Astrocyte of the hippocampus (primary cell): ENCODE measurements around the gene FGD3.
"Not testable (repeated sequence)": the region's sequence is repeated elsewhere in the genome, so short reads cannot be mapped to it uniquely, and the experiment has no call there.

Experiments used
- DNase-seq: peaks from one replicate; pipeline ENCODE4 v3.0.0; 2011; ENCODE audit warnings: low read depth, low spot score

FGD3 gene

DNA sequence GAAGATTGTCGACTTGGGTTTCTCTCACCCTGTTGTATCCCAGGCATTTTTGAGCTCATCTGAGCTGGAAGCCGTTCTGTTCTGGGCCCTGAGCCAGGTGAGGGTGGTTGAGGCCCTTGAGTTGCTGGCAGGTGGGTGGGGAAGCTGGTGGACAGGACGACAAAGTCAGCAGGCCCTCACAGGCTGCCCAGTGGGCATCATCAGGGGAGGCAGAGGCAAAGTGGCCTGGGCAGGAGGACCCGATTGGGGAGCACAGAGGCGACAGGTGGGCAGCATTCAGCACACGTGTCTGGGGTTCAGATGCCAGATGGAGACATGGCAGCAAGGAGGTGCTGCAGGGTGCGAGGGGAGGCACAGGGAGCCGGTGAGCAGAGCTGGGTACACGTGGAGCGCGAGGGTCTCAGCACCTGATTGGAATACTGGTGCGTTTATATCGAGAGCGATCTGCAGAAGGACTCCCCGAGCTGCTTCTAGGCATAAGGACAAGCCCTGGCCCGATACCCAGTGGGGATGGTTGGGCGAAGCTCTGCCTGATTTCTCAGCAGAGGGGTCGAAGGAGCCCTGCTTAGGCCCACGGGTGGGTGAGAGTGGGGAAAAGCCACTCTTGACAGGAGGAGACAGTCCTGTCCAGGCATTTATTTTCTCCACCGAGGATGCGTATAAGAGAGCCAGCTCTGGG, 62.2 kb downstream of the FGD3 start:
- DNase-seq: peak; percentile 32

DNA sequence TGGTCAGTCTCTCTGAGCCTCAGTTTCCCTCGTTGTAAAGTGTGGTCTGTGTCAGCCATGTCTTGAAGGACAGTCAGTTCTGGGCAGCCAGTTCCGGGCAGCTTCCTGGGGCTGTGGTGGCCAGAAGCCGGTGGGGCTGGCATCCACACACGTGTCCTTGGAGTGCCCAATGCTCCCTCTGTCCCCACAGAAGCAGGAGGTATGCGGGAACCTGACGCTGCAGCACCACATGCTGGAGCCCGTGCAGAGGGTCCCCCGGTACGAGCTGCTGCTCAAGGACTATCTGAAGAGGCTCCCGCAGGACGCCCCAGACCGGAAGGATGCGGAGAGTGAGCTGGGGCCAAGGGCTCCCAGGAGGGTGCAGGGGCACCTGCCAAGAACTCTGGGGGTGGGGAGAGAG, 62.7 kb downstream of the FGD3 start:
- no peak for DNase-seq

DNA sequence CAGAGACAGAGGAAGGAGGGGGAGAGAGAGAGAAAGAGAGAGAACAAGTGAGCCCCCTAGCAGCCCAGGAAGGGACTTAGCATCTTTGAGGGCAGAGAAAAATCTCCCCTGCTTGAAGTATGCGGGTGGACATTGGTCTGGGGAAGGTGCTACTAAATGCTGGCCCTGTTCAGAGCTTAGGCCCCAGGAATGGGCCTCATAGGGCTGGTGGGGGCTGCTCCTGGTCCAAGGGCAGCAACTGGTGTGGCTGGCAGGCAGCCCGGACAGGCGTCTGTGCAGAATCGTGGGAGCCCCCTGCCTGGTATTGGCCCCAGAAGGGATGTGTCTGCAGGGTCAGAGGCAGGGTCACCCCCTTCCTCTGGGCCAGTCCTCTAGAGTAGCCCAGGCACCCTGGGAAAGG, 63.4 kb downstream of the FGD3 start:
- DNase-seq: no peak

DNA sequence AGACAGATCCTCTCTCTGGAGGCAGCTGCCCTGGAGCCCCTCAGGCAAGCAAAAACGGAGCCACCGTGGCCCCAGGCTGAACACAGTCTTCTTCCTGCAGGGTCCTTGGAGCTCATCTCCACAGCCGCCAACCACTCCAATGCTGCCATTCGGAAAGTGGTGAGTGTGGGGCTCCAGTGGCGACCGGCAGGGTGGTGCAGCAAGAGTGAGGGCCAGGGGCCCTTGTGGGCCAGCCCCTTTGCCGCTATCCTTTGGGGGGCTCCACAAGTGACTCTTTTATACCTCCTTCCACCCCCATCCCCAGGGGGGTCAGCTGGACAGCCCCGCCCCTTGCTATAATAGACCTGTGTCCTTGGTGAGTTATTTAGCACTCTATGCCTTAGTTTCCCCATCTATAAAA, 63.8 kb downstream of the FGD3 start:
- no peak for DNase-seq

DNA sequence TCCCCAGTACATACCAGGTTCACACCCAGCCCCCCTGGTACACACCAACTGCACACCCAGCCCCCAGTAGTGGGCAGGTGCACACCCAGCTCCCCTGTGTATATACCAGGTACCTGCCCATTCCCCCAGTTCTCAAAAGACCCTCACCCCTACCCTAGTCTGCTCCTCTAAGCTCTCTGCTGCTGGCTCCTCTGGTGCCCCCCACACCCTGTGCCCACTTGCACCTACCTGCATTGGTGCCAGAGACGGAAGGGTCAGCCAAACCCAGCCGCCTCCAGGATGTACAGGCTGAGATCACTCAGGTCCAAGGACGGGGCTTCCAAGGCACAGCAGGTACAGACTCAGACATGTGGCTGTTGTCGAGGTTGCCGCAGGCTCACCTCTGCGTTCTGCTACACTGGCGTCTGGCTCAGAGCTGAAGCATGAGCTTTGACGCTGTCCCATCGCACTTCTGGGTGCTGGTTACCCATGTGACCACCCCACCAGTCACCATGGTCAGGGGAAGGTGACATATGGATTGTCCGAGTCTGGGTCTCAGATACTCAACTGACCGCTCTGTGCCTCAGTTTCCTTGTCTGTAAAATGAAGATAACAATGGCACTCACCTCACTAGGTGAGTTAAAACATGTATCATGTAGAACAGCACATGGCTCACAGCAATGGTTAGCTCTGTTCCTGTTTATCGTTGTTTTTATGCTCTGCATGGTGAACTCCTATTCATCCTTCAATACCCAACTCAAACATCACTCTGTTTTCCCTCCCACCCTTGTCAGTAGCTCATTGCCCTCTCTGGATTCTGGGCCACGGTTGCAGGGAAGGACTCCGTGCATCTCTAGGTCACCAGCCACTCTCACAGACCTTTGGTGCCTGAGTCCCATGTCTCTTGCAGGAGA, 65.9 kb downstream of the FGD3 start:
- no peak for DNase-seq

DNA sequence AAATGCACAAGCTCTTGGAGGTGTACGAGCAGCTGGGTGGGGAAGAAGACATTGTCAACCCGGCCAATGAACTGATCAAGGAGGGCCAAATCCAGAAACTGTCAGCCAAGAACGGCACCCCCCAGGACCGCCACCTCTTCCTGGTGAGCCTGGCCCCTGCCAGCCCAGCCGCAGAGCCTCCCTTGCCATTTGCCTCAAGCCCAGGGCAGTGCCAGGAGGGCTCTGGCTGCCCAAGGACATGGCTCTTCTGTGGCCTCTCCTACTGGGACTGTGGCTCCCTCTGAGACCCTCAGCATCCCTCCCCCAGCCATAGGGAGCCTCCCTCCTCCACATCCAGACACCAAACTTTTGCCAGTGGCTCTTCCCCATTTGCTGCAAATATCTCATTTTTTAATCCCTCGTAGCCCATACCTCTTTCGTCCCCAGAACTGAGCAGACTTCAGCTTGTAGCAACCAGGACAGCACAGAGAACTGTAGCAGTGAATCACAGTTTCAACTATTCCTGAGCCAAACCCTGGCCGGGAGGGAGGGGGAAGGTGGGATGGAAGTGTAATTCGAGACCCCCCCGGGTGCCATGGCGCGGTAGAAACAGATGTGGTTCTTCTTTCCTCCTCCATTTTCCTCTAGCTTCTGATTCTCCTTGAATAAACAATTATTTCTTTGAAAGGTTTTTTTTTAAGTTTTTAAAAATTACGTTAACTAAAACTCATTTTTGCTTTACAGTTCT, 66.7 kb downstream of the FGD3 start:
- no peak for DNase-seq

DNA sequence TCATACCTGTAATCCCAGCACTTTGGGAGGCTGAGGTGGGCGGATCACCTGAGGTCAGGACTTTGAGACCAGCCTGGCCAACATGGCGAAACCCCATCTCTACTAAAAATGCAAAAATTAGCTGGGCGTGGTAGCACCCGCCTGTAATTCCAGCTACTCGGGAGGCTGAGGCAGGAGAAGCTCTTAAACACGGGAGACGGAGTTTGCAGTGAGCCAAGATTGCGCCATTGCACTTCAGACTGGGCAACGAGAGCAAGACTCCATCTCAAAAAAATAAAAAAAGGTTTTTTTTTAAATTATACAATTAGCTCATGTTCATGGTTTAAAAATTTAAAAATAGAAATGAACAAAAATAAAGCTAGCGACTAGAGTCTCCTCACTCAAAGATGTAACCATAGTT, 67.9 kb downstream of the FGD3 start:
- not testable (repeated sequence) for DNase-seq

DNA sequence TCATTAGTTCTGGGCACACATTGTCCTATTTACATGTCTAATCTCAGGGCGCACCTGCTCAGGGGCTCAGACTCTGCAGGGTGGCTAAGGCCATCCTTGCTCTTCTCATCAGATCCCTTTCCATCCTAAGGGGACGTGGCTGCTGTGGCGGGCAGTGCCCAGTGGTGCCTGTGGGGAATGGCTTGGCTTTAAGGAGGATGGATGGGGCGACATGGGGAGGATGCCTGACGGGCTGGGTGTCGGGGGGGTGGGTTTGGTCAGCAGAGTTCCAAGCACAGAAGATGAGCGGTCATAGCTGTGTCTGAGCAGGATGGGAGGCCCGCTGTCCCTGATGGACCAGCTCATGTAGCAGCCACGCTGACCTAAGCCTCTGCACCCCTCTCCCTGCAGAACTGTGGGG, 70.3 kb downstream of the FGD3 start:
- no peak for DNase-seq

DNA sequence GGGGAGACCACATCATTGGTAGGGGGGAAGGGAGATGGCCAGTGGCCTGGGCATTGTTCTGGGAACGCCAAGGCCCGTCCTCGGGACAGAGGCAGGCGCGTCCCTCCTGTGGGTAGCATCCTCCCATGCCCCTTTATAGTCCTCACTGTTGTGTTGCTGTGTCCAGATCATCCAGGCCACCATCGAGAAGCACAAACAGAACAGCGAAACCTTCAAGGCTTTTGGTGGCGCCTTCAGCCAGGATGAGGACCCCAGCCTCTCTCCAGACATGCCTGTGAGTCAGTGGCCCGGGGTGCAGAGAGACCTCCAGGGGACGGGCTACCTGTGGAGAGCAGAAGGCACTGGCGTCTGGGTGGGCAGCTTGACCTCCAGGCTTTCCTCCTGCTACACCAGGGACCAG, 72.8 kb downstream of the FGD3 start:
- DNase-seq: no peak

DNA sequence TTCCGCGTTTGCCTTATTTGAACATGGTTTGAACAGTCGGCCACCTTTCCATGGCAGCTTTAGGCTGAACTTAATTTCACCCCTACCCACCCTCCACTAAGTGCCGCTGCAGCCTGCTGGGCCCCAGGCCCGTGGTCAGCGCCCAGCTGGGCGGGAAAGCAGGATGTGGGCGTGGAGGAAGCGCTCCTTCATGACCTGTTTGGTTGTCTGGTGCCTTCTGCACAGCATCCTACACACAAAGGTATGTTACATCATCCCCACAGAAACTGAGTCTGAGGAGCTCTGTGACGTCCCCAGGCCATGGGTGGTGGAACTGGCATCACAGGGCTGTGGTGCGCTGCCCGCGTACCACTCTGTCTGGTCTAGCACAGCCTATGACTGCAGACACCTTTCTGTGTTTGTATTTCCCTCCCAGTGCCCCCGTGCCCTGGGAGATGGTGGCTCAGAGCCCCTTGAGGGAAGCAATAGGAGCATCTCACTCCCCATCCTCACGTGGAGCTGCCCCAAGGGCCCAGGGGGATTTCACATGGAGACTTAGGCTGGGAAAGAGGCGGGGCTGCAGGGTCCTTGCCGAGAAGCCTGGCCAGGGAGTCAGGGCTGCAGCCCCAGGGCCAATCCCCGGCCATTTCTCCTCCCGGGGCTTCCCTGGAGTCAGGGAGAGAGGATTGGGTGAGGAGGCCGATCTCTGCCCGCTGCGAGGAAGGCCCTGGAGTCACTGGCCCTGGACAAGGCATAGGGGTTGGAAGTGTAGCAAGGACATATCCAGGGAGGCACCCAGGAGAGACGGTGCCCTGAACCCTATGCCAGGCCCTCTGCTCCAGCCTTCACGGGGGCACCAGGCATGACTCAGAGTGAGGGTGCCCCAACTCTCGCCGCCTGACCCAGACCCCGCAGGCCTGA, 73.7 kb downstream of the FGD3 start:
- no peak for DNase-seq

DNA sequence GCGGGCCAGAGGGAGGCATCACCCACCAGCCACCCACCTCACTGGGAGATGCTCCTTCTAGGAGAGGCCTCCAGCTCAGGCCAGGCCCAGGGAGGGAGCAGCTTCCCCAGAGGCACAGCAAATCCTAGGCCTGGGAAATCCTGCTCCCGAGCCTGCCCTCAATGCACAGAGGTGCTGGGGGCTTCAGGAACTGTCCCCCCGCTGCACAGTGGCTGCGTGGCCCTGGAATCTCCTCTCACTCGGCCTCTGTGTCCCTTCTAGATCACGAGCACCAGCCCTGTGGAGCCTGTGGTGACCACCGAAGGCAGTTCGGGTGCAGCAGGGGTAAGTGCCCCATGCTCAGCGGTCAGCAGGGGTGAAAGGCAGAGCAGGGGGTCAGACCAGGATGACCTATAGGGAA, 74.7 kb downstream of the FGD3 start:
- no peak for DNase-seq

DNA sequence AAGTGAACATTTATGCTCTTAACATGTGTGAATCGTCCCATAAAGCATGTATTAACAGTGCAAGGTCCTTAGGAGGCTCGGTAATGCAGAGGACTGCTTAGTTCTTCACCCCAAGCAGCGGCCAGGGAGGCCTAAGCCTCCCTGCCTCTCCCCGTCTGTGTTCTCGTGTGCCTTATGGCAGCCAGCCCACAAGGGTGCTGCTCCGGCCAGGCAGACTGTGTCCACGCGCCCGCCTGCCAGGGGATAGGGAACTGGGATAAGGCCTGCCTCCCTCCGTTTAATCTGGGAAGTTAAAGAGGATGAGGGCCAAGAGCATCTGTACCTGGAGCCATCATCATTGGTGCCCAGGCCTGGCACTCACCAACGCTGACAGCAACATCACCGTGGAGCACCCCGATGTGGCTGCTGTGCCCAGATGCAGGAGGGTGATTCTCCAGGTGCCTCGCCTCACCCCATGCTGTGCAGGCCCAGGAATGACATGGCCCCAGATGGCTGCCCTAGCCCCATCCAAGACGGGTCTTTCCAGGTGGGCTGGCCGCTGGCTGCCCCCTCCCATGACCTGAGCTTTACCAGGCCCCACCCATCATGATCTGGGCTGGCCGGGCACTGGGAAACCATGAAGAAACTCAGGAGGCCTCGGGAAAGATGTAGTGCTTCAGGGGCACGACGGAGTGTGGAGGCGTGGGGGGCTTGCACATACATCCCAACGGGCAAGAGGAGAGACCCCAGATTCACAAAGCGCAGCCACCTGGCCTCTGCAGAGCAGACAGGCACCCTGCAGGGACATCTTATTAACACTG, 75.6 kb downstream of the FGD3 start:
- no peak for DNase-seq

DNA sequence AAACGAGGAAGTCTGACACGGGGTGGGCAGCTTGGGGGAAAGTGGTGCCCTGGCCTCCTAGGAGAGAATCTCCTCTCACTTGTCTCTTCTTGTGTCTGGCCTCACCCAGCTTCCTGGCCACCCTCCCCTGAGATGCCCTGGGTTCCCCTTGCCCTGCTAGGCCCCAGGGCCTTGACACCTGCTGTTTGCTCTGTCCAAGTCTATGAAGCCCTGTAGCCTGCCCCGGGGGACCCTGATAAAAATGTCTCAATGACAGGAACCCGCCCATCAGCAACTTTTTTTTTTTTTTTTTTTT, 76.1 kb downstream of the FGD3 start:
- DNase-seq: no peak

DNA sequence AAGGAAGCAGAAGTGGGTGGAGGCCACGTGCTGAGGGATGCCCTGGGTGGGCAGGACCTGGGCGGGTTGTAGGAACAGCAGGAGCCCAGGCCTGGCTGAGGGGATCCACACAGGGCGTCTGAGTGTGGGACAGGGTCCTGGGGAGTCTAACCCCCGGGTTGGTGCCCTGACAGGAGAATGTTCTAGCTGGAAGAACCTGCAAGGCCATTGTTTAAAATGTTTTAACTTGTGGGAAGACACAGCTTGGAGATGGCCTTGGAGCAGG, 77.3 kb downstream of the FGD3 start:
- DNase-seq: no peak

DNA sequence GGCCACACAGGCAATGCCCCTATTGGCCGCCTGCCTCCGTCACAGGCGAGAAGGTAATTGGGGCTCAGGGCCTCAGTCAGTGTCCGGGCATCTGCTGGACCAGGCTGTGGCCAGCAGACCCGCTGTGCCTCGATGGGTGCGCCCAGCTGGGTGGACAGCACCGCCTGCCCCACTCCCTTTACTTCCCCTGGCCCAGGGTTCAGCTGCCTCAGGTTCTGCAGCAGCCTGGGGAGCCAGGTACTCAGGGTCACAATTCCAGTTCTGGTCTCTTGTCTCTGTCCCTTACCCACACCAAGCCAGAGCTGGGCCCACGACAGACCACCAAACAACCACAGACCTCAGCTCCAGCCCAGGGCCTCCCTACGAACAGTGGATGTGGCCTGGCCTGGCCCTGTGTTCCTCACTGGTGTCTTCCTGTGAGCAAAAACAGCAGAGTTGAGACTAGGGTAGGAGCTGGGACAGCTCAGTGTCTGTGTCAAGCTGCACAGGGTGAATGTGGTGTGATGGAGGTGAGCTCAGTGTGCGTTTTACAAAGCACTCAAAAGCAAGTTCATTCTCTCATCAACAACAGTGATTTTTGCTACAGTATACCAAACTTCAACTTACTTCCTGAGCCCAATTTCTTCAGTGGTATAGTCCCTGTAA, 77.8 kb downstream of the FGD3 start:
- no peak for DNase-seq

DNA sequence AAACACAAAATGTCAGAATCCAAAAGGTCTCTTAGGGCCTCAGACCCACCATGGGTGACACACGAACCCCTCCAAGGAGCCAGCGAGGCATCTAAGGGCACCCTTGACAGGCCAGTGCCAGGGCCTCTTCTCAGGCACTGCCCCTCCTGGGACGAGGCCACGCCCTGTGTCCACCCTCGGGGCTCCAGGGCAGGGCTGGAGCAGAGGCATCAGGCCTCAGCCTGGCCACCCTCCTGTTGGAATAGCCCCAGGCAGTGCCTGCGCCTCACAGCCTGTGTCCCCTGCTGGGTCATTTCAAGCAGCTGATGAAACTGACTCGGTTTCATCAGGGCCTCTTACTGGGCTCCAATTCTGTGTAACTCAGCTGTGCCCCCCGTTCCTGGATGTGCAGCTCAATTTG, 78.4 kb downstream of the FGD3 start:
- no peak for DNase-seq

DNA sequence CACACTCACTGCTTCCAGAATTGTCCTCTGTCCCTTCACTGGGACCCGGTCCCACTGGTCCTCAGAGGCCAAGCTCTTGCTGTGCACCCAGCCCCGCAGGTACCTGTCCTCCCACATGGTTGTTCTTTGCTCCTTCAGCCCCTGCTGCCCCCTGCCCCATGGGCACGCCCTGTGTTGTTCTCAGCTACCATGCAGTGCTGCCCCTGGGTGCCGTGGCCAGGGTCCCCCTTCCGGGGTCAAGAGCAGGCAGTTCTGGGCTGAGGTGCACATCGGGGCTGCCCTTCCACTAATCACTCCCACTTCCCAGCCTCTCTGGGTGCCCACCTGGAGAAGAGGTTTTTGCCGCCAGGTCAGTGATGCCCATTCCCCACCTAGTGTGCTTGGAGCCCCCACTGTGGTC, 79.3 kb downstream of the FGD3 start:
- DNase-seq: no peak

DNA sequence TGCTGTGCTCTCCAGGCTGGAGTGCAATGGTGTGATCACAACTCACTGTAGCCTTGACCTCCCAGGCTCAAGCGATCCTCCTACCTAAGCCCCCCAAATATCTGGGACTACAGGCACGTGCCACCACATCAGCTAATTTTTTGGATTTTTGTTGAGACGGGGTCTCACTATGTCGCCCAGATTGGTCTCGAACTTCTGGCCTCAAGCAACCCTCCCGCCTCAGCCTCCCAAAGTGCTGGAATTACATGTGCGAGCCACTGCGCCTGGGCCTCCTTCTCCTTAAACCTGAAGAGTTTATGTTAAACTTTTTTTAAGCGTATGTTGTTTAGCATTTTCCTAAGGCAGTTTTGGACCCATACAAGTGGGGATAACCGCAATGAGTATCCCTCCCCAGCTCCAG, 80.4 kb downstream of the FGD3 start:
- no peak for DNase-seq

DNA sequence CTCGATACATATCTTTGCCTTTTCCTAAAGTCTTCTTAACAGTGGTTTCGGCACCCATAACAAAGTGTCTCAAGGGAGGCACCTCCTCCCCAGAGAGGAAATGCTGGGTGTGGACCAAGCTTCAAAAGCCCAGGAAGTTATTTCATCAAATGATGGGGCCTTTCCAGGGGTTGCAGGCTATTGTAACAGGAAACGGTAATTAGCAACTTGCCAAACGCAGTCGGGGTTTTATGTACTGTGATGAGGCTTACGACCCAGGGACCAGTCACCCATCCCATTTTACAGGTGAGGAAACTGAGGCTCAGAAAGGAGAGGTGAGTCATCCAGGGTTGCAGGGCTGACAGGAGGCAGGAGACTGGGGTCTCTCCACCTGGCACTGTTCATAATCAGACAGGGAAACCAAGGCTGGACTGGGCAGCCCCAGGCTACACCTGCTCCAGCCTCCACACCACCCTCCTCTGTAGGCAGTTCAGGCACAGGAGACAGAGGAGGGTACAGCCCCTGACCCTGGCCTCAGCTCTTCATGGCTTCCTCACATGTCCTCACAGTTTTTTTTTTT, 81.2 kb downstream of the FGD3 start:
- no peak for DNase-seq
